Left ventricle myocardium inferior (tissue), 1 donor: ENCODE results near the gene ROCK2. TPM values are rescaled to one million over a fixed set of nuclear protein-coding genes. Genes with fewer than 3 reads are reported as not detected.

ENCODE experiments used
- DNase-seq: peaks from one replicate; pipeline ENCODE4 v3.0.0-alpha.2; 2020
- H3K27ac ChIP-seq: fragments of 200-600 bp; replicated peaks from 2 replicates; pipeline ENCODE4 v1.8.0; 2021
- H3K27me3 ChIP-seq: fragments of 200-600 bp; 2 replicates; pipeline ENCODE4 v1.8.0; 2021; ENCODE audit warnings: low read depth
- H3K36me3 ChIP-seq: fragments of 200-600 bp; 2 replicates; pipeline ENCODE4 v1.8.0; 2021
- H3K4me1 ChIP-seq: fragments of 200-600 bp; 2 replicates; pipeline ENCODE4 v1.8.0; 2021
- H3K4me3 ChIP-seq: fragments of 200-600 bp; 2 replicates; pipeline ENCODE4 v1.8.0; 2021; ENCODE audit warnings: mild to moderate bottlenecking, moderate library complexity
- H3K9me3 ChIP-seq: fragments of 200-600 bp; replicated peaks from 2 replicates; pipeline ENCODE4 v1.8.0; 2021
- CTCF ChIP-seq: fragments of 200-600 bp; IDR thresholded peaks from 2 replicates; pipeline ENCODE4 v1.8.0; 2021; ENCODE audit warnings: antibody characterized with exemption, mild to moderate bottlenecking, borderline replicate concordance
- intact Hi-C: fragments of 100-400 bp; cut with micrococcal nuclease; formaldehyde crosslinking; loops from one replicate; pipeline ENCODE4 v1.11.0; 2022
- total RNA-seq: library from RNA; stranded (reverse); fragmentation: NEBNext Ultra II Directional; extraction: Animal tissue kit (Norgen Biotek cat#: 25700); gene quantifications from one replicate; pipeline ENCODE4 v1.2.1, GENCODE V29; 2021
- donor health status: DM: no; HTN: yes; CAD: no; lungs with severe emphysema.

The ROCK2 gene
- total RNA-seq, 1 donor from 2014 or later = 30.2 TPM

- no peak for TF ChIP-seq CTCF
- H3K27ac ChIP-seq = no peak overlapping the region
- intact Hi-C loops = no loop called here
- H3K36me3 ChIP-seq = no peaks in the 10 kb centered on the region
- peaks cover 57% of the 10 kb centered on the region for H3K4me1 ChIP-seq
- no peaks in the 10 kb centered on the region for H3K9me3 ChIP-seq
- no peak overlapping the region for H3K4me3 ChIP-seq
- no peak for DNase-seq
- no peaks in the 10 kb centered on the region for H3K27me3 ChIP-seq
These were observed 32.9 kb downstream of the ROCK2 start for GRCh38 chr2:11311543-11311942.

GRCh38 chr2:11310212-11310611, 34.2 kb downstream of the ROCK2 start:
- Histone ChIP-seq H3K27ac (no peak overlapping the region), H3K36me3 (no peaks in the 10 kb centered on the region), H3K4me1 (peaks cover 57% of the 10 kb centered on the region), H3K9me3 (no peaks in the 10 kb centered on the region), H3K27me3 (no peaks in the 10 kb centered on the region), H3K4me3 (no peak overlapping the region)
- no peak for TF ChIP-seq CTCF
- DNase-seq = no peak
- intact Hi-C loops = no loop called here

- no peak for TF ChIP-seq CTCF
- intact Hi-C loops = no loop called here
These were observed 34.7 kb downstream of the ROCK2 start for GRCh38 chr2:11309706-11310105.

GRCh38 chr2:11307764-11308415, 36.5 kb downstream of the ROCK2 start:
- DNase-seq = no peak
- no peaks in the 10 kb centered on the region for H3K27me3 ChIP-seq
- no peaks in the 10 kb centered on the region for H3K9me3 ChIP-seq
- TF ChIP-seq CTCF = no peak
- no peak overlapping the region for H3K4me3 ChIP-seq
- H3K27ac ChIP-seq = no peak overlapping the region
- intact Hi-C loops = no loop called here
- no peaks in the 10 kb centered on the region for H3K36me3 ChIP-seq
- H3K4me1 ChIP-seq = peaks cover 64% of the 10 kb centered on the region

More at GRCh38 chr2:11309706-11310105, 34.7 kb downstream of the ROCK2 start:
- no peaks in the 10 kb centered on the region for H3K27me3 ChIP-seq
- peaks cover 57% of the 10 kb centered on the region for H3K4me1 ChIP-seq
- no peak for DNase-seq
- H3K9me3 ChIP-seq = no peaks in the 10 kb centered on the region
- H3K27ac ChIP-seq = no peak overlapping the region
- no peak overlapping the region for H3K4me3 ChIP-seq
- no peaks in the 10 kb centered on the region for H3K36me3 ChIP-seq

- Histone ChIP-seq H3K27ac (no peak overlapping the region), H3K4me1 (peaks cover 61% of the 10 kb centered on the region), H3K9me3 (no peaks in the 10 kb centered on the region), H3K4me3 (no peak overlapping the region), H3K27me3 (no peaks in the 10 kb centered on the region), H3K36me3 (no peaks in the 10 kb centered on the region)
- no peak for DNase-seq
- TF ChIP-seq CTCF = no peak
- intact Hi-C loops = no loop called here
These were observed 38.5 kb downstream of the ROCK2 start for GRCh38 chr2:11305958-11306357.
